ENCODE data around the gene MAD1L1.
"Not testable (repeated sequence)": the region's sequence is repeated elsewhere in the genome, so short reads cannot be mapped to it uniquely, and the experiment has no call there.

The MAD1L1 gene

GRCh38 chr7:2080477-2080876 is 152.3 kb downstream of the MAD1L1 start:
- no peak for DNase-seq

DNA sequence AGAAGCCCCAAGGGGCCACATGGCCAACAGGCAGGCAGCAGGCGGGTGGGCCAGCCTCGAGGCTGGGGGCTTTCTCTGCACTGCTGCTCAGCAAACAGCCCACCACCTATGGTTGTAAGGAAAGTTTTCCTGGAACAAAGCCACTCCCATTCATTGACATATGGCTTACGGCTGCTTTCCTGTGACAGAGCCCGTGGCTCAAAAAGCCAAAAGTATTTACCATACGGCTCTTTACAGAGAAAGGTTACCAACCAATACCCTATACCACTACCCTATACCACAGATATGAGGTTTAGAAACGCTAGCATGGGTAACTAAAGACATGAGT is 152.7 kb downstream of the MAD1L1 start:
- no peak for DNase-seq

- no peak for DNase-seq
Observed at GRCh38 chr7:2079332-2080059, 153.2 kb downstream of the MAD1L1 start.

- no peak for DNase-seq
Observed at GRCh38 chr7:2078899-2079298, 153.8 kb downstream of the MAD1L1 start.

GRCh38 chr7:2076649-2077064 is 156.1 kb downstream of the MAD1L1 start:
- no peak for DNase-seq

DNA sequence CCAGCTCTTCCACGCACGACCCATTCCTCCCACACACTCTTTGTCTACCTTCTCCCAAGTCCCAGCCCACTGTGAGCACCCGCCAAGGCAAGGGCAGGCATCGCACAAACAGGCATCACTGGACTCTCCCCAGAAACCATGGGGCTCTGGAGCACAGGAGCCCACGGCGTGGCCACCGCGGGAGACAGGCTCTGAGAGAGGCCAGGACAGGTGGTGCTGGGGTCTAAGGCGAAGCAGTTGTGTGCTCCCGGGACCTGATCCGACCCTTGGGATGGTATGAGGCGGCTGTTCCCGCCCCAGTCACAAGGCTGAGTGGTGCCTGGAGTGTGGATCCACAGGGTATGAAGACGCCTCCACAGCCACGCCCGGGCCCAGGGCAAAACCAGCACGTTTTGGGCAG is 156.9 kb downstream of the MAD1L1 start:
- DNase-seq, result no peak

DNA sequence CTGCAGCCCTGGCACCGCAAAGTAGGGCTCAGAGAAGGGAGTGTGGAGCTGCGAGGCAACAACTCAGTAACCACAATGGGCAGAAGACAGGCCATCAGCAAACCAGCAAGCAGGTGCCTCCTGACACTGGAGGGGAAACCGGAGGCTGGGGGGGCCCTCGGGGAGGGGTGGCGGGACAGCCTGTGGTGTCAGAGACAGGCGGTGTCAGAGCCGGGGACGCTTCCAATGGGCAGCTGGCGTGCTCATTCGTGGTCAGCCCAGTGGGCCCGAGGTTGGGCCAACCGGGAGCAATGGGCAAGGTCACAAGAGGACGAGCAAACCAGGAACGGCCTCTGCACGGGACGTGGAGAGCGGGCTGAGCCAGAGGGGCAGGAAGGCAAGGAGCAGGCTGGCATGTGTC is 158.1 kb downstream of the MAD1L1 start:
- DNase-seq, result no peak

- no peak for DNase-seq
Observed at GRCh38 chr7:2072798-2073197, 159.9 kb downstream of the MAD1L1 start.

GRCh38 chr7:2072042-2072441 is 160.7 kb downstream of the MAD1L1 start:
- no peak for DNase-seq

DNA sequence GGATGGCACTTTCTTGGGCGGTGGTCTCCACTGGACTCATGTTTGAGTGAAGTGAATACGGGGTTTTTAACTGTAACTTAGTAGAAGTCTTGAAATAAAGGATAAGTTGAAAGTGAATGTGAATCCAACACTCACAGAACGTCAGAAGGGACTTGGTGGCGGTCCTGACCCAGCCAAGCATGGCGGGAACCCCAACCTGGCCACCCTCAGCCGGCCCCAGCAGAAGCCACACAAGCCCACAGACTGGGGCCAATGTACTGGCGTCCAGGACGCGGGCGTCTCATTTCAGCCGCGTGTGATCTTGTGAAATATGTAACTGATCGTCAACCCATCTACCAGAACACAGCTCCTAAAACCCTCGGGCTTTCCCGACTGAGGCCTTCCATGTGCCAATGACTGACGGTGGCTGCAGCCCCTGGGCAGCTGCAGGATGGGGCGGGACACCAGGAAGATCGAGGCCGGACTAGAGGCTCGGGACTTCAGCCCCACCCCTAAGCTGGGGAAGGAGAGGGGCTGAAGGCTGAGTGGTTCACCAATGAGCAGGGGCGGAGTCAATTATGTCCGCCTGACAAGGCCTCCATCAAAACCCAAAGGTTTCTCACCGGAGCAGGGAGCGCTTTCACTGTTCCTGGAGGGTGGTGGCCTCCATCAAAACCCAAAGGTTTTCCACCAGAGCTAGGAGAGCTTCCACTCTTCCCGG is 161.5 kb downstream of the MAD1L1 start:
- DNase-seq, result no peak

GRCh38 chr7:2070151-2070763 is 162.5 kb downstream of the MAD1L1 start:
- no peak for DNase-seq

DNA sequence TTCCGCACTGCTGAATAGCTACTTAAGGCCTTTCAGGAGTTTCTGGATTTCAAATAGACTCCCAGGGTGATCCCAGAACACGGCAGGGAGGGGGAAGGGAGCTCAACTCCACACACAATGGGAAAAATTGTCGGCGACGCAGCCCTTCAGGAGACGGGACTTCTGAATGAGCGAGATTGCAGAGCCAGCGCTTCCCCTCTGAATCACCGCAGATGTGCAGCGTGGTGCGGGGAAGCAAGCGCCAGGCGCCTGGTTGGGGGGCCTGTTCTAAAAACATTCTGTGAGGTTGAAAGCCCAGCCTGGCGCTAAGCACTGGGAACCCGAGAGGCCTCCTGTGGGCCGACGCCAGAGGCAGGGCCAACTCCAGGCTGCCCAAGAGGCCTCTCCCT is 163.3 kb downstream of the MAD1L1 start:
- no peak for DNase-seq

GRCh38 chr7:2068693-2069471 is 163.9 kb downstream of the MAD1L1 start:
- no peak for DNase-seq

- DNase-seq, result no peak
Observed at GRCh38 chr7:2066251-2066919, 166.4 kb downstream of the MAD1L1 start.

GRCh38 chr7:2065528-2065927 is 167.2 kb downstream of the MAD1L1 start:
- no peak for DNase-seq

DNA sequence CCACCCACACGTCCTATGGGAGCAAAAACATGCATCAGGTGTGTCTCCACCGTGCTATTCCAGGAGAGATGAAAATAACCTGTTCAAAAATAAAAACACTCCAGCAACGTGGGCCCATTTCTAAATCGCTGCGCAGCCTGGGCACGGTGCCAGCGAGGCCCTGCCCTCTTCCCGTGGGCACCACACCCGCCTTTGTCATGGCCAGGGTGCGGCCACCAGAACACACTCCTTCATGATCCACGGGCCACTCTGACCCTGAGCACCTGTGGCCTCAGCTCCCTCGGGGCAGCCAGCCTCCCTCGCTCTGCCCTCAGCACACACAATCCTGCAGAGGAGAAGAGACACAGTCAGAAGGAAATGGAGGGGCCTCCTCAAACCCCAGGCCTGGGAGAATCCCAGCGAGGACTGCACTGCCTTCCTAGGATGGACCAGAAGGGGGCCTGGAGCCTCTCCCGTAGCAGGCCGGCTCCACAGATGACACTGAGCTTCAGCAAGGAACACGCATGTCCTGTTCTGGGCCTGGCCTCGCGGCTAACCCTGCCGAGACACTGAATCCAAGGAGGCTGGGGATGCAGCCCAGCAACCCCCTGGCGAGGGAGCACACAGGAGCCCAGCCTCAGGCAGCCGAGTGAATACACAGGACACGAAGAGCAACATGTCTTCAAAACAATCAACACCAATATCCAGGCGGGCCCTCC is 169.0 kb downstream of the MAD1L1 start:
- peak; percentile 49 for DNase-seq

DNA sequence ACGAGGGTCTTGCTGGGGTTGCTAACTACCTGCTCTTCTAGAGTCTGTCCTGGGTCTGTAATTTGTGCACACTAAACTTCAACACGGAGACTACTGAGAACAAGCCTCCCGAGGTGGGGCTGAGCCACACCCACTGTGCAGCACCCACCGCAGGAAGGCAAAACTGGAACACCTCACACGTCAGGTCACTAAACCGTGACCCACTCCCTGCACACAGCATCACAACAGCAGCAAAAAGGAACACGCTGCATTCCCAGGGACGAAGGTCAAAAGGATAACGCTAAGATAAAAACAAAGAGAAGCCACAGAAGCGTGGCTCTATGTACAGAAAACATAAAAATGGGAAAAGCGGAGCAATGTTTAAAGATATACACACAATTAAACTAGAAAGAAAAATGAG is 170.1 kb downstream of the MAD1L1 start:
- no peak for DNase-seq

DNA sequence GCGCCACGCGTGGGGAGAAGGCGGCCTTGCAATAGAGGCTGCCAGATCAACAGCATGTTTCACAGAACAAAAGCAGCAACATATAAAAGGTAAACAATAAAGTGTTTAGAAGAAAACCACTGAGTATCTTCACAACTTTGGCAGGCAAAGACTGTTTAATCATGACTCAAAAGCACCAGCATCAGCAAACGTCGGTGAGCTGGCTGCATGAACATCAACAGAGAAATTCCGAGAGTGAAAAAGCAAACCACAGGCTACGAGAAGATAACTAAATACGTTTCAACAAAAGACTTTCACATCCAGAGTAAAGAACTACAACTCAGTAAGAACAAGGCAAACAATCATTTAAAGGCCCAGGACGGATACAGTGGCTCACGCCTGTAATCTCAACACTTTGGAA is 172.0 kb downstream of the MAD1L1 start:
- DNase-seq, result no peak

- DNase-seq, result no peak
Observed at GRCh38 chr7:2059964-2060700, 172.6 kb downstream of the MAD1L1 start.

DNA sequence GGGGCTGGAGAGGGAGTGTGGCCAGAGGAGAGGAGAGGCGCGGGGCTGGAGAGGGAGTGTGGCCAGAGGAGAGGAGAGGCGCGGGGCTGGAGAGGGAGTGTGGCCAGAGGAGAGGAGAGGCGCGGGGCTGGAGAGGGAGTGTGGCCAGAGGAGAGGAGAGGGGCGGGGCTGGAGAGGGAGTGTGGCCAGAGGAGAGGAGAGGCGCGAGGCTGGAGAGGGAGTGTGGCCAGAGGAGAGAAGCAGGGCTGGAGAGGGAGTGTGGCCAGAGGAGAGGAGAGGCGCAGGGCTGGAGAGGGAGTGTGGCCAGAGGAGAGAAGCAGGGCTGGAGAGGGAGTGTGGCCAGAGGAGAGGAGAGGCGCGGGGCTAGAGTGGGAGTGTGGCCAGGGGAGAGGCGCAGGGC is 174.5 kb downstream of the MAD1L1 start:
- not testable (repeated sequence) for DNase-seq

DNA sequence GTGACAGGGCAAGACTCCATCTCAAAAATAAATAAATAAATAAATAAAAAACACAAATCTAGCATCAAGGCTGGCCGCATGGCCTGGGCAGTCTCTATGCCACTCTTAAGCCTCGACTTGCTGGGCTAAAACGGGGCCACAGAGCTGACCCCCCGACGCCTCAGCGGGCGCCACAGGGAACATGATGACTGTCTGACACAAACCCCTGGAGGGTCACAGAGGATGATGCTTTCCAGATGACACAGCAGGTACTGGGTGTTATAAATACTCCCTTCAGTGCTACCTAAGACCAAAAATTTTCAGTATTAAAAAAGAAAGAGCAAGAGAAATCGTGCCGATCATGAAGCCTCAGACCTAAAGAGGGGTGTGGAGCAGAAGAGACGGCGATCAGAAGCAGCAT is 176.8 kb downstream of the MAD1L1 start:
- DNase-seq, result no peak

DNA sequence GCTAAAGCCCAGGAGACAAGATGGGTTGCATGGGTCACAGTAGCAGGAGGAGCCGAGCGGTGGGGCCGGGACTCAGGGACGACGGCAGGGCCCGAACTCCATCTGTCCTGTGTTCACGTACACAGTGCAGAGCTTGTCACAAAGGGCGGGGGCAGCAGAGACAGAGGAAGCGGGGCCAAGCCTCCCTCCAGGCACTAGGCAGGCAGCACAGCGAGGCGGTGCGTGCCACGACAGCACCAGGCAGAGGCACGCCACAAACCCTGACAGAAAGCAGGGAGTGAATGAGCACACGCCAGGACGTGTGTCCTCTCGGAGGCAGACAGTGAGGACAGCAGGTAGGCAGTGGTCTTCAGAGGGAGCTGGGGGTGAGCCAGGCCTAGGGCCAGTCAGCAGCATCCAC is 177.8 kb downstream of the MAD1L1 start:
- no peak for DNase-seq
